Stimulated activated CD8-positive, alpha-beta memory T cell treated with anti-CD3 and anti-CD28 coated beads, Interleukin-15, amount 100 ng/mL, for 24 hours (primary cell): ENCODE data around the gene ATF3.
A peak's percentile ranks its signal among the peaks of the same experiment; 100 is the strongest.

Source experiments
- DNase-seq: peaks from one replicate; pipeline ENCODE4 v3.0.0-alpha.2; 2020; ENCODE audit warnings: low read depth

The ATF3 gene, protein sequence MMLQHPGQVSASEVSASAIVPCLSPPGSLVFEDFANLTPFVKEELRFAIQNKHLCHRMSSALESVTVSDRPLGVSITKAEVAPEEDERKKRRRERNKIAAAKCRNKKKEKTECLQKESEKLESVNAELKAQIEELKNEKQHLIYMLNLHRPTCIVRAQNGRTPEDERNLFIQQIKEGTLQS

DNA sequence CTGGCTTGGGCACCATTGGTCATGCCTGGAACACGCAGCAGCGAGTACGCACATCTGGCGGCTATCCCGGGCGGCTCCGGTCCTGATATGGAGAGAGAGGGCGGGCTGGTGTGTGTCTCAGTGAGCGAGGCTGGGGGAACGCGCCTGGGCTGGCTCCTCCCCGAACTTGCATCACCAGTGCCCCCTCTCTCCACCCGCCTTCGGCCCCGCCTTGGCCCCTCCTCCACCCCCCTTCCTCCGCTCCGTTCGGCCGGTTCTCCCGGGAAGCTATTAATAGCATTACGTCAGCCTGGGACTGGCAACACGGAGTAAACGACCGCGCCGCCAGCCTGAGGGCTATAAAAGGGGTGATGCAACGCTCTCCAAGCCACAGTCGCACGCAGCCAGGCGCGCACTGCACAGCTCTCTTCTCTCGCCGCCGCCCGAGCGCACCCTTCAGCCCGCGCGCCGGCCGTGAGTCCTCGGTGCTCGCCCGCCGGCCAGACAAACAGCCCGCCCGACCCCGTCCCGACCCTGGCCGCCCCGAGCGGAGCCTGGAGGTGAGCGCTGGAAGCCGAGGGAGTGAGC, at the start of gene ATF3:
ATF3 (plus strand) TSS at position 370 of the 567 bp plus-strand sequence. CDS start 6,261 bp downstream, outside the sequence.
- peak; percentile 64 for DNase-seq

DNA sequence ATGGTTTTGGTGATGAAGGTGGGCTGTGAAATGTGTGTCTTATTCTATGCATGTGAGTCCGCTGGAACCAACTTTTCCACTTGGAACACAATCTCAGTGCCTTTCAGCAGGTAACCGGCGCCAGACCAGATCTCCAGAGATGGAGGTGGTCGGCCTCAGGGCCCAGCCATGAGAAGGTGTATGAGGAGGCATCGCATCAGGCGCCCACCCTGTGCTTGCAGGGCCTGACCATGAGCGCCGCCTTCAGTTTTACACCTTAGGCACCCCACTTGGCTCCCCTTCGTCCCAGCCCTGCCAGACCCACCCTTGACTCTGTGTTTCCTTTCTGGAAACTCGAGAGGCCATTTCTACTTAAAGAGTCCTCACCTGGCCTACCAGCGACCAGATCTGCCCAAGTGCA, 48.6 kb upstream of the ATF3 start:
- no peak for DNase-seq

DNA sequence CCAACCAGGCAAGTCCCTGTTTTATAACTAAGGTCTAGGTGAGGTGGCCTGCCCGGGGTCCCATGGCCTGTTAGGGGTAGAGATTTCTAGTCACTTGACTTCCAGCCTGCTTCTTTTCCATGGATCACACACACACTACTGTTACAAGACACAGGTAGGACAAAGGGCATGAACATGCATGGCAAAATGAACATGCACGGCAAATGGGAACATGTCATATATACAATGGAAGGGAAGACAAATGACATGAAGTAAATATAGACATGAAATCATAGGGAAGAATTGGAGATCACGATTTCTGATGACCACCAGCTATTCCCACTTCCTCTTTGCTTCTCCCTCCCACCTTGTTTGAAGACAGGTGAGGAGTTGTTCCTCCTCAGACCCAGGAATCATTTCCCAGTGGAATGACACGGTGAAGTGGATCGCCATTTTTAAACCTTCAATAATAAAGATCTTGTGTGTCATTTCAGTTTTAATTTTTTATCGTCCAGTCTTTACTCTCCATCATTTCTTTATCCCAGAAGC, 47.6 kb upstream of the ATF3 start:
- DNase-seq = no peak

DNA sequence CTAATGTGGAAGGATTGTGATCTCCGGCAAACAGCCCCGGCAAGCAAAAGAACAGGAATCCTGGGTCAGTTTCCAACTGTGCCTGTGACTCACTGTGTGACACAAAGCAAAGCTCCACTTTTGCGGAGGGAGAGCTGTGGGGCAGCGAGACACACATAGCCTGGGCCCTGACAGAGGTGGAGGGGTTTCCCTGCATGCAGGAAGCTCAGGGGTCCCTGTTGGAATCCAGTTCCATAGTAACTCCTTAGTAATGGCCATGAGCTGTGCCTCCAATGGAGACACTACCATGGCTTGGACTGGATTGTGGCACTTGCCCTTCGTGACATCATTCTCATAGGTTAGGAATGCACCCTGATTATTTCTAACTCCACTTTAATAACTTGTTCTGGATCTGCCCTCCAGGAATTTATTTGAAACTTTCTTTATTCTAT, 47.0 kb upstream of the ATF3 start:
- no peak for DNase-seq

DNA sequence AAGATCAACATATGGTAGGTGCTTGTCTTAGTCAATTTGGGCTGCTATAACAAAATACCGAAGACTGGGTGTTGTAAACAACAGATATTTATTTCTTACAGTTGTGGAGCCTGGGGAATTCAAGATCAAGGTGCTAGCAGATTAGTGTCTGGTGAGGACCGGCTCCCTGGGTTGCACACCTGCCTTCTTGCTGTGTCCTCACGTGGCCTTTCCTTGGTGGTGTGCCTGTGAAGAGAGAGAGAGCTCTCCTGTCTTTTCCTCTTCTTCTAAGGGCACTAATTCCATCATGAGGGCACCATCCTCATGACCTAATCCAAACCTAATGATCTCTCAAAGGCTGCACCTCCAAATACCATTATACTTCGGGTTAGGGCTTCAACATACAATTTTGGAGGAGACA, 45.8 kb upstream of the ATF3 start:
- DNase-seq = no peak

DNA sequence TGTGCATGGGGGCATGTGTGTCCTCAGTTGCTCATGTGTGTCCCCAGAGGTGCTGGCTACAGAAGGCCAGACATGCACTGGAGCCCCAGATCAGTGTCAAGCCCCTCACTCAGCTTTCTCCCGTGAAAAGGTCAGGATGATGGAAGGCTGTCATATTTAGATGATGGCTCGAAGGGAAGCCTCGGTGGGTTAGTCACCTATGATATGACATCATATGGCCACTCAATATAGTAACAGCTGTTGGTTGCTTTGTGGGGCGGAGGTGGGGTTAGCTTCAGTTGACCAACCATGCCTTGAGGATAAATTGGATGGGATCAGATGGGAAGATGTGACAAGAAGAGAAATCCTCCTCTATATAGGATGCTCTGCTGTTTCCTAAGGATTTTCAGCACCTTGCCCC, 43.5 kb upstream of the ATF3 start:
- DNase-seq = no peak

DNA sequence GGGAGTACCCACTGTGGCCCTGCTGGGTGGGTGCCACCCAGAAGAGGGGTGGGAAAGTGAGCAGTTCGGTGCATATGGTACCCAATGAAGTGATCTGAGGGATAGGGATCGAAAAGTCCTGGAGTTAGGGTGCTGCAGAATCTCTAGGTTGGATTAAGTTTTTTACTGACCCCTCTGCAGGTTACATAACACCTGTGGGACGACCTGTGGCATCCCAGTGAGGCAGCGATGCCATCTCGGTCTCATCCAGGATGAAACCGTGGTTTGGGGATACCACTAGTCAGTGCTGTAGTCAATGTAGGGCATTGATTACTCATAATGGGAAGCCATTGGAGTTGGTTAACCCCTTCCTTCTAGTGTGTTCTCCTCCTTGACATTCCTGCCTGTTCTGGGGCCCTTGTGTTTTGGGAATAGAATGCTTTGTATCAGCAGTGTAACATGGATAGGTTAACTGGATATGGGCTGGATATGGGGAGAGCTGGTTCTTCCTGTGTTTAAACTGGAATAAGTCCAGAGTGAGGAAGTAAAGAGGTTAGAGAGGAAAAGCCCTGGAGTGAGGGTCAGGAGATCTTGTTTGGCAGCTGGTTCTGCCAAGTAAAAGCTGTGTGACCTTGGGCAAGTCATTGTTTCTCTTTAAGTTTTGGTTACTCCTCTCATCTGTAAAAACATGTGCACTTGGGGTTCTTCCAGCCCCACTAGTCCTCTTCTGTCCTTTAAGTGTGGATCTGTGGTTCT, 42.8 kb upstream of the ATF3 start:
- no peak for DNase-seq

DNA sequence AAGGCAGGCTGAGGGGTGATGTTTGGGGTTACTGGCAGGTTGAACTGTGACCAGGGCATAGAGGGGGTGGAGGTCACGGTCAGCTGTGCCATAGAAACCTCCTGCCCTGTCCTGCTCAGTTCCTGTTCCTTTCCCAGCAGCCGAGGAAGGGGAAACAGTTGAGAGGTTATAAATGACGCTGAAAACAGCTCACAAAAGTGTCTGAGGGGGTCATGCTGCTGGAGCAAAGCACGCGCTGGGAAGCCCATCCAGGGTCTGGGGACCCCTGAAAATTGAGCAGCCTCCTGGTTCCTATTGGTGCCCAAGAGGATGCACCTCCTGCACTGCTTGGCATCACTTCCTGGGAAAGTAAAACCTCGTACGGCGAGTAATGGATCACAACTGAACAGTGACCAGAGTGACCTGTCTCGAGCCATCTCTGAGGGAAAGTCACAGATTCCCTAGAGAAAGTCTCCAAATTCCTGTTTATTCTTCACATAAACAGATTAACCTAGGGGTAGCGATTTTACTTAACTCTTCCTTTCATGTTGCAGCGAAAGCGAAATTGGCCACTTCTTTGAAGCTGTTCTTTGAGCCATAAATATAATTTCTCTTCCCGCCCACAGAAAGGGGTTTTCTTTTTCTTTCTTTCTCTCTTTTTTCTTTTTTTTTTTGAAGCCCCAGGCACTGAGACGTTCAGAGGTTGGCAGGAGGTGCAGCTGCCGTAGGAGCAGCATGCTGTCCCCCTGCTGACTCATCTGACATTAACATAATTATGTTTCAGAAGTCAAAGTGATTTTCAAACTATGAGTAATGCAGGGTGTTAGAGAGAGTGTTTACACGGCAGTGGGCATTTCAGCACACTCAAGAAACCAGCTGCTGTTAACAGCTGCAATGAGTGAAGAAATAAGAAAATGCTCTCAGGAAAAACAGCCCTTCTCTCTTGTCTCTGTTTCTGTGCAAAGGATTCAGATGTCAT, 41.8 kb upstream of the ATF3 start:
- no peak for DNase-seq

DNA sequence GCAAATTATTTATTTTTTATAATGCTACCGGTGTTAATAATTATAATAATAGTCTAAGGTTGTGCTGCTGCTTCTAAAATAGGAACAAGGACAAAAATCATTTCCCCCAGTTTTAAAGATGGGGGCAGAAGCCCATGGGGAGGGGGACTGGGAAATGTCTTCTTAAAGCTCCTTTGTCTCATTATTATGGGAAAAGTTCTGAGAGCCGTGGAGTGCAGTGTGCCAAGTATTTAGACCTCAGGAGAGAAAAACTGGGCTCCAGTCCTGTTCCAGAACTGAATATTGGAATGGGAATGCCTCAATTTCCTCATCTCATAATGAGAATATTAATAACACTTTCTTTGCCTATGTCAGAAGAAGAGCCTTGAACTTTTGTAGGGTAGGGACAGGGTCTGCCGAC, 40.9 kb upstream of the ATF3 start:
- no peak for DNase-seq

DNA sequence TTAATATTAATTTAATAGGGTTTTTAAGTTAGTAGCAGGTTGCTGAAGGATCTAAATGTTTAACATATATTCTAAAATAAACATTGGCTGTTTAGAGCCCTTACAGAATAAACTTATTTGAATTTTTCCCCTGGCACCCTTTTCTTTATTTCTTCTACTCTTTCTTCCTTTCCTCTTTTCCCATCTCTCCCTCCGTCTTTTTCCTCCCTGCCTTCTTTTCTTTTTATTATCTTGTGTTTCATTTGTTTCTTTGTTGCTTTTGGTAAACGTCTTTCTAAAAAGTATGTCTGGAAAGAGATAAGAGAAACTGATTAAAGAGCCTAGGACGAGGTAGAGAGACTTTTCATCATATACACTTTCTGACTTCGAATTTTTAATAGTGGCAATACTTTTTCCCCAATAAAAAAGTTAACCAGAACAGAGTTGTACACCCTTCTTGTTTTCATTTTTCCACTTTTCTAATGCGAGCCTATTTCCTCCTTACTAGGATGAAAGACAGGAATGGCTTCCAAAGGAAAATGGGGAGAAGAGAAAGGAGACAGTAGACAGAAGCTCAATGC, 39.5 kb upstream of the ATF3 start:
- DNase-seq = no peak

DNA sequence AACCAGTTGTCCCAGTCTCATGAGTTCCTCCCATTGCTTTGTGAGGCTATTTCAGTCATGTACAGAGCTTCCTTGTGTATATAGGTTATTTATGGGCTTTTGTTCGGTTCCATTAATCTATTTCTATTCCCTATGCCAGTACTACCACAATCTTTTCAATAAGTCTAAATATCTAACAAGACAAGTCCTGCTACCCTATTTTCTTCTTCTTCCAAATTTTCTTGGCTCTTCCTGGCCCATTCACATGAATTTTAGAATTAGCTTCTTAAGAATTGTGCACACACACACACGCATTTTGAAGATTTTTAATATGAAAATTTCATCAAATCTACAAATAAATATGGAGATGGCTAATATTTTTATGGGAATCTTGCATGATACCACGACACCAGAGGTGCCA, 33.8 kb upstream of the ATF3 start:
- no peak for DNase-seq

DNA sequence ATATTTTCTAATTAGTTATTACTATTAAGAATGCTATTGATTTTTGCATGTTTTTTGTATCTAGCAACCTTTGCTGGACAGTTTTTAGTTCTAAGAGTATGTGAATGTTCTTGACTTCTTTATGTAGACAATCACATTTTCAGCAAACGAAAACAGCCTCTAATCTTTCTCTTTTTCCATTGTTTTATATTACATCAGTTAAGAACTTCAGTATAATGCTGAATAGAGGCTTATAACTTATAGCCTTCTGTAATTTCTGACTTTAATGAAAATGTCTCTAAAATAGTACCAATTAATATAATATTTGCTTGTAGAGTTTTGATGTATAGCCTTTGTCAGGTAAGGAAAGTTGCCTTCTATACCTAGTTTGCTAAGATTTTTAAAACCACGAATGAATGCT, 33.2 kb upstream of the ATF3 start:
- DNase-seq = no peak

DNA sequence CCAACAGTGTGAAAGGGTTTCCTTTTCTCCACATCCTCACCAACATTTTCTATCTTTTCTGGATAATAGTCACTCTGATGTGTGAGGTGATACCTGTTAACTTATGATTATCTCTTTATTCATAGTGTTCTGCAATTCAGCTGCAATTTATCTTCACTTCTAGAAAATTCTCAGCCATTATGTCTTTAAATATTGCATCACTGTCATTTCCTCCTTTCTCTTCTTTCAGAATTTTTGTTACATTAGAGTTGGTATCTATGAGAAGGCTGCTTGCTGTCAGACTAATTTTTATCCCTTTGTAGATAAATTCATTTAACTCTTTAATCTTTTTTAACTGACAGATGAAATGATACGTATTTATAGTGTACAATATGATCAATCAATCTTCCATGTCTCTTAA, 30.5 kb upstream of the ATF3 start:
- no peak for DNase-seq

DNA sequence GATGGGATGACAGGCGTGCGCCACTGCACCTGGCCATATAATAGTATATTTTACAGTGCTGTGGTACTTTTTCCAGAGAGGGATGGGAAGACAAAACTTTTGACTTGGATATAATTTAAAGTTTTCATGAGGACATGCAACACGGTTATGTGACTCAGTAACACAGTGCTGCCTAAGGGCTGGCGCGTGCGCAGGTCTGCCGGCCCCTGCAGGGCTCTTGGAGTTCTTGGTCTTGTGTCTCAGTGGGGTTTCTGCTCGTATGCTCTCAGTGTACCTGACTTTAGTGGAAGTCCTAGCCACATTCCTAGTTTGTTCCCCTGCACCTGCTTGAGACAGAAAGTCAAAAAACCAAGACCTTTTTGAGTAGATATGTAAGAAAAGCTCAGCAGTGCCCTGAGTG, 27.5 kb upstream of the ATF3 start:
- no peak for DNase-seq

DNA sequence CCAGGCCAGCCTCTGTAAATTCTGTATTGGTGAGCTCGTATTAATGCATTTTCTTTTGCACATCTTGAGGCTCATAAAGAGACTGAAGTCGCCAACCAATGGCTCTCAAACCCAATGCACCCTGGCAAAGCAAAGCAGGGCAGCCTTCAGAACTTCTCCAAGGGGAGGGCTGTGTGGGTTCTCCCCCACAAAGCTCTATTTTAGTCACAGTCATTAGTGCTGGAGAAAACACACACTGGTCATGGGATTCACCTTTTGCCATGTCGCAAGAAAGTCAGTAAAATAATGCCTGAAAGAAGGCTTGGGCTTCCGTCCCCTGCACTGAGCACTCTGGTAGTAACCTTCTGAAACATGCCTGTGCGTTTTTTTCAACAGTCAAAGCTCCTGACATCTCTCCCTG, 26.3 kb upstream of the ATF3 start:
- DNase-seq = no peak

DNA sequence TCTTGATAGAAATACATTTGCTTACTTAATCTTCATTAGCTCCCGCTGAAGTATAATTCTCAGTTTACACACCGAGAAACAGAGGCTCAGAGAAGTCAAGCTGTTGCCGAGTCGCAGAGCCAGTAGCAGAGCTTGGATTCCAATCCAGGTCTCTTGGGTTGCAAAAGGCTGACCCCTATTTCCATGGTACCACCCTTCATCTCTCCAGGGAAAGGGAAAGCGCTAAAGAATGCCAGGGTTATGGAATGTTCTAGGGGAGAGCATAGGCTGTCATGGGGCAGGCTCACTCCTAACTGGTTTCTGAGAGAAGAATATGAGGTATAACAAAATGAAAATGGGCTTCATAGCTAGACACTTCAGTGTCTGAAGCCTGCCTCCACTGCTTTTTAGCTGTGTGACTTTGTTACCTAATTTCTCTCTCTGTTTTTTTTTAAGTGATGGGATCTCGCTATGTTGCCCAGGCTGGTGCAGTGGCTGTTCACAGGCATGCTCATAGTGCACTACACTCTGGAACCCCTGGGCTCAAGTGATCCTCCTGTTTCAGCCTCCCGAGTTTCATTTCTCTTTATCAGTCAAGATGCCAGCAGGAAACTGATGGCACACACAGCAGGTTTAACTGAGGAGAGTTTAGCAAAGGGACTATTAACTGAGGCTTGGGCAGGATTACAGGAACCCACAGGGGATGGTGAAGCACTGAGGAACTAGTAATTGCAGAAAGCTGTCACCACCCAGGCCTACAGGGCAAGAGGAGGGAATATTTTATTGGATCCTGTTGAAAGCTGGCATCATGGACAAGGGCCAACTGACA, 25.5 kb upstream of the ATF3 start:
- DNase-seq = no peak

DNA sequence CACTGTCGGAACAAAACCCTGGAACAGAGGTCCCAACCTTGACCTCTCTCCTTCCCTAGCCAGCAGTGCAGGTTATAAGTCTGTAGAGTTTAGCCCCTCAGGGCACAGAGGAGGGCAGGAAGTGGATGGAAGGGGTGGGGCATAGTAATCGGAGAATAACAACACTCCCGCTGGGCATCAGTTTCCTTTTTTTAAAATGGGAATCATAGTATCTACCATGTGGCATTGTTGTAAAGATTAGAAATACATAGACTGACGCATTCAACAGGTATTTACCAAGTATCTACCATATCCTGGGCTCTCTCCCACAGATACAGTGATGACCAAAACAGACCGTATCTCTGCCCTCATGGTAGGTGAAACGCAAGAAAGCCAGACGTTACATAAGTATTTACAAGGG, 24.9 kb upstream of the ATF3 start:
- no peak for DNase-seq

DNA sequence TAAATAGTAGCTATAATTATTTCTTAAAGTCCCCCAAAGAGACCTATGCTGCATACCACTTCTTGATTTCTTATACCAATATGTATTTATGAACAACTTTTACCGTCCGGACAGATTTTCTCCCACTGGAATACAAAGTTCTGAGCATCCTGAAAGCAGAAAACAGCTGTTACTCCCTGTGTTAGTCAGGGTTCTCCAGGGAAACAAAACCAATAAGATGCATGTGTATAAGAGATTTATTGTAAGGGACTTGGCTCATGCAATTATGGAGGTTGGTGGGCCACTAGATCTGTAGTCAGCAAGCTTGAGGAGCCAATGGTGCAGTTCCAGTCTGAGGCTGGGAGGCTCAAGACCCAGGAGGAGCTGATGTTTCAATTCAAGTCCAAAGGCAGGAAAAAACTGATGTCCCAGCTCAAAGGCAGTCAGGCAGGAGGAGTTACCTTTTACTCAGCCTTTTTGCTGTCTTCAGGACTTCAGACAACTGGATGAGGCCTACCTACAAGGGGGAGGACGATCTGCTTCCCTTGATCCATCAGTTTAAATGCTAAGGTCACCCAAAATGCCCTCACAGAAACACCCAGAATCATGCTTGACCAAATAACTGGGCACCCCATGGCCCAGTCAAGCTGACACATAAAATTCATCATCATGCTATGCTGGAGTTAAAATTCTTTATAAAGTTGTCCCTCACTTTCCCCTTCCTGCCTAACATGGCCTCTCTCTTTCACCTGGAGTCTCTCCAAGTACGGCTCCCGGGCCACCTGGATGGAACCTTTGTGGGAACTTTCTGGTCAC, 24.3 kb upstream of the ATF3 start:
- DNase-seq = no peak

DNA sequence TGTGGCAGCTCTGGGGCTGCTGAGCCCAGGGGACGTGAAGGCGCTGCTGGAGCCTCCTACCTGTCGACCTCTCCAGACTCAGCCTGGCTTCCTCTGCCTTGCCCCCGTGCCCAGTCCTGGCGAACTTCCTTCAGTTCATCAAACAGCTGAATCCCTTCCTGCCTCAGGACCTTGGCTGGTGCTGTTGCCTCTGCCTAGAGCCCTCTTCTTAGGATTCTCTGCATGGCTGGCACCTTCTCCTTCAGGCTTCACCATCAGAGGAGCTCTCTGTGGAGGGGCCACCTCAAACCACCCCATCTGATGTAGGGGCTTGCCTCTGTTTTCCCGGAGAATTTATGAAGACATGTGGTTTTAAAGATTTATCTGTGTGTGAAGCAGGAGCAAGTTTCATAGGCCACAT, 23.4 kb upstream of the ATF3 start:
- DNase-seq = no peak
